Measurements from ENCODE around the gene ABAT. TPM values are rescaled to one million over a fixed set of nuclear protein-coding genes. Genes with fewer than 3 reads are reported as not detected.

ABAT gene
- total RNA-seq, 1 experiment from 2014 or later = 0.16 TPM

DNA sequence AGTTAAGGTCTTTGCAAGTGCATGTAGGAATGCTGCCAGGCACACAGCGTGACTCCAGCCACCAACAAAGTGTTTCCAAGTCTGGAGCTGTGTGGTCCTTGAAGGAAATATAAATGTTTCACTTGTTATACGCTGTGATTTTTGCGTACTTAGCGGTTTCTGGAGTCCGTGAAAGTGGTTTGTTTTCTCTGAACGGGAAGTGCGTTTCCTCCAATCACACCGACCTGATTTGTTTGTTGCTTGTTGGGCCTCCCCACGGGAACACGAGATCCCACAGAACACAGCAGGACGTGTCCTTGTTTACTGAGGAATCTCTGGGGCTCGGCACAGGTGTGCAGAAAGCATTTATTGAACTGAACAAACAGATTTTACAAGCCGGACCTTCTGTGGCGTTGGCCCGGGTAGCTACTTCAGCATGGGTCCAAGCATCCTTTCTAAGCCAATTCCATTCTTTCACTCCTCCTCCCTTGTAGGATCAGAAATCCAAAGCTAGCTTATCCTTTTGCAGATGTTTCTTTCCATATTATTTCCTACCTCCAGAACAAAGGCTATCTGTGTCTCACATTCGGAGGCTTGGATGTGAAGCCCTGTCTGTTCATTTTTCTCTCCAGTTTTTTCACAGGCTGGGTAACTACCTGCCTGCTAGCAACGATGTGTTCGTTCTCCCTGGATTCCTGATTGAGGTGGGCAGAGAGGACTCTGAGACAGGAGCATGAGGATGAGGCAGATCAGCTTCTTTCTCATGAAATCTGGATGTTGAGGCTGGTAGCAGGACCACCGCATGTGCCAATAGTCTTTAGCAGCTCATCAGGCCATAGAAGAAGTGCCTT, 44.6 kb downstream of the ABAT start:
- no peak for DNase-seq
- H3K36me3 ChIP-seq = no peaks in the 10 kb centered on the region
- H3K27me3 ChIP-seq = peaks cover 50% of the 10 kb centered on the region
- H3K9me3 ChIP-seq = 0 out of 2 replicates have a peak, but pooled peaks cover 4% of the 10 kb centered on the region
- no peak overlapping the region for H3K4me3 ChIP-seq

DNA sequence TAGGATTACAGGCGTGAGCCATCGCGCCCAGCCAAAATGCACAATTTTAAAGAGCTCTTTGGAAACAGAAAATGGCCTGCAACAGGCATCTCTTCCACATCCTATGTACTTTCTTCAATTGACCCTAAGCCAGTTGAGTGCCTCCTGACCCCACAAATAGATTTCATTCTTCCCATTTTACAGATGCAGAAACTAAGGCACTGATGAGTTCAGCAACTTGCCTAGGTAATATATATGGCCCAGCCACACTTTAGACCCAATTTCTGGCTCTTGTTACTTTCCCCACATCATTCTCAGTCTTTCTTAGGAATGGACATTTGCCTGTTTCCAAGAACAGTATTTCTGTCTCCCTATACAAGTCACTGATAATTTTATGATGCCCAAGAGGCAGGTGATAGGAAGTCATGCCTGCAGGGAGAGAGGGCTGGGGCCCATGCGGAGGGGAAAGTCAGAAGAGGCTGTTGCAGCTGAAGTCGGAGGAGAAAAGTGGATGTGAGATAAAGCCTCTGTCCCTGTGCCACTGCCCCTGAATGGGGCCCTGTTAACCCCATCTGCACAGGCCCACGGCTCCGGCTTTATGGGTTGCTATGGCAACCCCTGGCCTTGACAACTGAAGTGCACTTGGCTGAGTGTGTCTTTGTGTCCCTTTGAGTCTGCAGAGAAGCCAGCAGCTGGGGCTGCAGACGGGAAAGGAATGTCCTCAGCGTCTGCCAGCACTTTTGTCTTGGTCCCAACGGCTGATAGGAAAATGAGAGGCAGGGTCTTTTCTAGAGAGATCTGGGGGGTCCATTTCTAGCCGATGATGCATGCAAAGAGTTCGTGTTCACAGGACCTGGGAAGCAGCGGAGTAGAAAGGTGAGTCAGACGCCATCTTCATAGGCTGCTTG, 45.9 kb downstream of the ABAT start:
- no peak for DNase-seq
- H3K4me3 ChIP-seq = no peak overlapping the region
- H3K36me3 ChIP-seq = no peaks in the 10 kb centered on the region
- 0 out of 2 replicates have a peak, but pooled peaks cover 4% of the 10 kb centered on the region for H3K9me3 ChIP-seq
- peaks cover 43% of the 10 kb centered on the region for H3K27me3 ChIP-seq

- H3K27me3 ChIP-seq = peaks cover 44% of the 10 kb centered on the region
- no peak for DNase-seq
- 0 out of 2 replicates have a peak, but pooled peaks cover 4% of the 10 kb centered on the region for H3K9me3 ChIP-seq
- no peaks in the 10 kb centered on the region for H3K36me3 ChIP-seq
- H3K4me3 ChIP-seq = no peak overlapping the region
Observed at GRCh38 chr16:8720967-8721308, 46.5 kb downstream of the ABAT start.

DNA sequence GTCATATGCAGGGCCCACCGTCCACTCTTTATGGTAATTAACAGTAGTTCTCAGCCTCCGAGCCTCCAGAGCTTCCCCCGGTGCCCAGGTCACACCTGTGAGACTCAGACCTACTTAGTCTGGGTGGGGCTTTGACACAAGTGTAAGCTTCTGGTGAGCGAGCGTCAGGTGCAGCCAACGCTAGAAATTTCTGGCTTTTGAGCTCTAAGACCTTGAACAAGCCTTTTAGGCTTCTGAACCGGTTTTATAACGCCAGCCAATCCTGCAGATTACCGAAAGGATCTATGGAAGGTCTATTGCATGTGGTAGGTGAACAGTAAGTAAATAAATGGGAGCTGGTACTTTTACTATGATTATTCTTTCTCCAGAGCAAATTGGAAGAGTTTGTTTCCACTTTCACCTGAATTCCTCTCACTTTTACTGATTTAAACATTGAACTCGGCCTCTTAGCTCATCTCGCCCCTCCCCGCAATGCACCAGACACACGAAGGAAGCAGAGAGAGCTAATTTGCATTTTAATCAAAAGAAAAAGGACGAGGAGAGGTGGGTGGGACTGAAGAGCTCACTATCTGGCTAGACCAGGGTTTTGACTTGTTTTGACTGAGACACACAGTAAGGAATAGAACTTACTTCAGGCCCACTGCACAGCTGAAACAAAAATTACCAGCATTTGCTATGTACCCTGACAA, 47.1 kb downstream of the ABAT start:
- Histone ChIP-seq H3K36me3 (no peaks in the 10 kb centered on the region), H3K9me3 (0 out of 2 replicates have a peak, but pooled peaks cover 4% of the 10 kb centered on the region), H3K27me3 (peaks cover 46% of the 10 kb centered on the region), H3K4me3 (no peak overlapping the region)
- no peak for DNase-seq

GRCh38 chr16:8722025-8722348, 47.6 kb downstream of the ABAT start:
- peaks cover 51% of the 10 kb centered on the region for H3K27me3 ChIP-seq
- no peak overlapping the region for H3K4me3 ChIP-seq
- no peaks in the 10 kb centered on the region for H3K36me3 ChIP-seq
- 0 out of 2 replicates have a peak, but pooled peaks cover 4% of the 10 kb centered on the region for H3K9me3 ChIP-seq
- no peak for DNase-seq

DNA sequence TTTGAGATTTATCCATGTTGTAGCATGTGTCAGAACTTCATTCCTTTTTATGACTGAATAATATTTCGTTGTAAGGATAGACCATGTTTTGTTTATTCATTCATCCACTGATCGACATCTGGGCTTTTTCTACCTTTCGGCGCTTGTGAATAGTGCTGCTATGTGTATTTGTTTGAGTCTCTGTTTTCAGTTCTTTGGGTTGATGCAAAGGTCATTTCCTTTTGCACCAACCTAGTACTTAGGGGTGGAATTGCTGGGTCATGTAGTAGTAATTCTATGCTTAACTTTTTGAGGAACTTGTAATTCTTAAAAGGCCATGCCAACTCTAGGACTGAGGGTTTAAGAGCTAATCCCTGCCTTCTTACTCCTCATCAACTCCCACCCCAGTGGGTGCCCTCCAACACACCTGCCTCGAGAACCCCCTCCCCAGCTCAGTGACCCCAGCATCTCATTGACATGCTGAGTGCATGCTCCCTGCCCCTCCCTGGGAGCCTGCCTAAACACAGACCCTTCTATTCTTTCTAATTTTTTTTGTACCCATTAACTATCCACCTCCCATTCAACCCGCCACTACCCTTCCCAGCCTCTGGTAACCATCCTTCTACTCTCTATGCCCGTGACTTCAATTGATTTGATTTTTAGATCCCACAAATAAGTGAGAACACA, 51.2 kb downstream of the ABAT start:
- Histone ChIP-seq H3K4me3 (no peak overlapping the region), H3K36me3 (no peaks in the 10 kb centered on the region), H3K27me3 (peaks cover 59% of the 10 kb centered on the region), H3K9me3 (no peaks in the 10 kb centered on the region)
- no peak for DNase-seq

DNA sequence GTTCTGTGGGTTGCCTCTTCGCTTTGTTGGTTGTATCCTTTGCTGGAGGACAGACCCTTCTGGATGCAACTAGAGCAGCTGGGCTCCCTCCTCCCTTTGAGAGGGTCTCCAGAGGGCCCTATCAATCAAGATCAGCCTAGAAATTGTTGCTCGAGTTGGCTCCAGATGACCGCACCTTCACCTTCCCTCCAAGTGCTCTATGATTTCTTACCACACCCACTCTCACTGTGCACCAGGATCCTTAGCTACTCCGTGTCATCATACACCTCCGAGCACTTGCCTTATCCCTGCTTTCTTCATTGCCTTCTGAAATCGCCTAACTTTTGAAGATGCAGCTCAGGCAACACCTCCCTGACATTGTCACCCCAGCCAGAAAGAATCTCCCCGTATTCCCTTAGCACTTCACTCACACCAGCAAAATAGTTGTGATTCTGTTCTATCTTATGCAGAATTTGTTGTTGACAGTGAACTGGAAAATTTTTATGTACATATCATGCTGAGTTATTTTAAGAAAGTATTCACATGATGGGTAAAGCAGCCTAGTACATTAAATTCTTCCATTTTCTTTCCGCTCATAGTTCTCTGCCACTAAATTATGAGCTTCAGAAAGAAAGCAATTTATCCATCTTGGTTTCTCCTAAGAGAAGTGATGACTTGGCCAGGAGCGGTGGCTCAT, 52.9 kb downstream of the ABAT start:
- Histone ChIP-seq H3K27me3 (peaks cover 48% of the 10 kb centered on the region), H3K36me3 (no peaks in the 10 kb centered on the region), H3K9me3 (no peaks in the 10 kb centered on the region), H3K4me3 (no peak overlapping the region)
- DNase-seq = no peak

GRCh38 chr16:8727857-8728618, 53.6 kb downstream of the ABAT start:
- Histone ChIP-seq H3K9me3 (no peaks in the 10 kb centered on the region), H3K27me3 (peaks cover 48% of the 10 kb centered on the region), H3K4me3 (no peak overlapping the region), H3K36me3 (no peaks in the 10 kb centered on the region)
- no peak for DNase-seq

DNA sequence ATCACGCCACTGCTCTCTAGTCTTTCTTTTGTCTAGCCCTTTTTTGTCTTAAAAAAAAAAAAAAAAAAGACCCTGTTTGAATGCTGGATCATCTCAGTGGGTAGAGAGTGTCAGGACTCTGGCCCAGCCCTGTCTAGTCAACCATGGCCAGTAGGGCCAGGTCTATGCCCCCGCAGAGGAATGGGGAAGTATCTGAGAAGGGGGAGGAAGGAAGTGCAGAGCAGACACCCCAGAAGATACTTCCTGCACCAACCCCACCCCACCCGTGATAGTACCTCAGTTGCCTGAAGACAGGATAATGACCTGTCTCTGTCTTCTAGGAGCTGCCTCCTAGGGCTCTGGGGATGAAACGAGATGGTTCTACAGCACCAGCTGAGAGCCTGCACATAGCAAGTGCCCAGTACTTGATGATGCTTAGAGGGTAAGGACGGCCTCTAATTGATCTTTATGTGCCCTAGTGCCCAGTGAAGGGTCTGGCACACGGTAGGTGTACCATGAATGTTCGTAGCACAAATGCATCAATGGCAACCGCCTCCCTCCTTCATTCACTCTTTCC, 55.4 kb downstream of the ABAT start:
- H3K4me3 ChIP-seq = no peak overlapping the region
- peaks cover 43% of the 10 kb centered on the region for H3K27me3 ChIP-seq
- no peaks in the 10 kb centered on the region for H3K9me3 ChIP-seq
- H3K36me3 ChIP-seq = no peaks in the 10 kb centered on the region
- DNase-seq = no peak

DNA sequence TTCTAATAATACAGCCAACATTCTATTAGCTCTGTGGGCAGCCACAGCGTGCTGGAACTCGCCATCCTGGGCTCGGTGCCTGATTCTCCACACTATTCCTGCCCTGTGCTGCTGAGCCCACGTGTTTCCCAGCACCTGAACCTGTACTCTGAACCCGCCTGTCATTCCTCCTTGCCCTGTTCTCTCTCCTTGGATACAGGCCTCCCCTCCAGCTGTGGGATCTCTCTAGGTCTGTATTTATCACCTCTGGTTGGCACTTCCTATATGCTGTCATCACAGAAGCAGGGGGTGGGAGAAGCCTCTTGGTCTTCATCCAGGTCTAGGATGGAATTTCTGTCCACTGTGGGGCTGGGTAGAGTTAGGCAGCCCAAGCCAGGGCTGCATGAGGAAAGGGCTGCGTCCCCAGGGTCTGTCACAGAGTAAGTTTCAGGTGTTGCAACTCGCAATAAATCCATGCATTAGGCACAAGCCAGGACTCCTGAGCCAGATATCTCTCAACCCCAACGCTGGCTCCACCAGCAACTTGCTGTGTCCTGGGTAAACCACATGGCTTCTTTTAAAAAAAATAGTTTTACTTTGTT, 56.0 kb downstream of the ABAT start:
- DNase-seq = no peak
- H3K4me3 ChIP-seq = no peak overlapping the region
- no peaks in the 10 kb centered on the region for H3K9me3 ChIP-seq
- H3K27me3 ChIP-seq = peaks cover 40% of the 10 kb centered on the region
- H3K36me3 ChIP-seq = no peaks in the 10 kb centered on the region

DNA sequence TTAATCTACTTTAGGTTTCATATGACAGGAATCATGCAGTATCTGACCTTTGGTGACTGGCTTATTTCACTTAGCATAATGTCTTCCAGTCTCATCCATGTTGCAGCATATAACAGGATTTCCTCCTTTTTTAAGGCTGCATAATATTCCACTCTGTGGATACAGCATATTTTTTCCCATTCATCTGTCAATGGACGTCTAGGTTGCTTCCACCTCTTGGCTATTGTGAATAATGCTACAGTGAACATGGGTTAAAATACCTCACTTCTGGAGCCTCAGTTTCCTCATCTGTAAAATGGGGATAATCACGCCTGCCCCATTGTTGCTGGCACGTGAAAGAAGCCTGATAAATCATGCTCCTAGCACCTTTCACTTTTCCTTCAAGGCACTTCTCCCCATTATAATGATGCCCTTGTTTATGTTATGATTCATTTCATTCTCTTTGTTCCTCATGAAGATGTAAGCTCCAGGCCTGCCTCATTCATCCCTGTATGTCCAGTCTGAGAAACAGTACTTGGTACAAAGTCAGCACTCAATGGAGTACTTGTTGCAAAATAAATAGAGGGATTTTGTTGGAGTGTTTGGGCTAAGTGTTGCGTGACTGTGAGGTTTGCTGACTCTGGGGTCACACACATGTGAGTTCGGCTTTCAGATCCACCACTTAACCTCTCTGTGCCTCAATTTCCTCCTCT, 59.6 kb downstream of the ABAT start:
- Histone ChIP-seq H3K4me3 (no peak overlapping the region), H3K9me3 (no peaks in the 10 kb centered on the region), H3K36me3 (no peaks in the 10 kb centered on the region), H3K27me3 (peaks cover 11% of the 10 kb centered on the region)
- DNase-seq = no peak

DNA sequence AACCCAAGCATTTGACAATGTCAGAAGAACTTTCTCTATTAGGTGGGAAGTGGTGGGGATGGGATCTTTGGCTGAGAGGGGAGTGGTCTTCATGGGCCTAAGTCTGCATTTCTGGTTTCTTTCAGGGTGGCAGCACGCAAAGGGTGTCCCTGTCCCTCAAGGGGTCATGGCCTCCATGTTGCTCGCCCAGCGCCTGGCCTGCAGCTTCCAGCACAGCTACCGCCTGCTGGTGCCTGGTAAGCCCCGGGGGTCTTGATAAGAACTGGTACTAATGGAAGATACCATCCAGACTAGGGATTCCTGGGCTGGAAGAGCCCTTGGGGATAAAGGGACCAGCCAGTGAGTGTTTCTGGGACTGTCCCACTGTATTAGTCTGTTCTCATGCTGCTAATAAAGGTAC, 61.2 kb downstream of the ABAT start:
- DNase-seq = no peak
- no peak overlapping the region for H3K4me3 ChIP-seq
- no peaks in the 10 kb centered on the region for H3K9me3 ChIP-seq
- peaks cover 7% of the 10 kb centered on the region for H3K27me3 ChIP-seq
- H3K36me3 ChIP-seq = no peaks in the 10 kb centered on the region

DNA sequence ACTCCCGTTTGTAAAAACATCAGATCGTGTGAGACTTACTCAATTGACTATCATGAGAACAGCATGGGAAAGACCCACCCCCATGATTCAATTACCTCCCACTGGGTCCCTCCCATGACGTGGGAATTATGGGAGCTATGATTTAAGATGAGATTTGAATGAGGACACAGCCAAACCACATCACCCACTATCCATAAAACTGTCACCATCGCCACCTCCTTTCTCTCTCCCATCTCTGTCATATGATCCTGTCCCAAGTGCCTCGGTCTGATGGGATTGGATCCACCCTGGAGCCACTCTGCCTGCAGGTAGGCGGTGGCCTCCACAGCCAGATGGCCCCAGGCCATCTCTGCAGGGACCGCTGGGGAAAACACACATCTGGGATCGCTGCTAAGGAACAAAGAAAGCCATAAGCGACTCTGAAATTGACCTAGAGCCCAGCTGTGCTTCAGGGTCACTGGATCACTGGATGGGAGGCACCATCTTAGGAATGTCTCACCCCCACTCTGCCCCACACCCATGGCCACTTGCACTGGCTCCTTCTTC, 61.8 kb downstream of the ABAT start:
- Histone ChIP-seq H3K36me3 (no peaks in the 10 kb centered on the region), H3K27me3 (peaks cover 10% of the 10 kb centered on the region), H3K9me3 (no peaks in the 10 kb centered on the region), H3K4me3 (no peak overlapping the region)
- DNase-seq = no peak

DNA sequence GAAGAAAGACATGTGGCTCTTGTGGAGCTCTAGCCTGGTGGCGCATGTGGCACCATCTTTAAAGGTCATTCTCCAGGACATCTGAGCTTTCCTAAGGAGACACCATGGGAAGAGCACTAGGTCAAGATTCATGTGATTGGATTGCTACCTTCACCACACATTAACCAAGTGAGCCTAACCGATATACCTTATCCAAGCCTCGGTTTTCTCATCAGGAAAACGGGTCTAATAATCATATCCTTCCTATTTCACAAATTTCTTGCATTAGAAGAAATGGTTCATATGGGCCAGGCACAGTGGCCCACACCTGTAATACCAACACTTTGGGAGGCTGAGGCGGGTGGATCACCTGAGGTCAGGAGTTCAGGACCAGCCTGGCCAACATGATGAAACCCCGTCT, 64.7 kb downstream of the ABAT start:
- H3K9me3 ChIP-seq = no peaks in the 10 kb centered on the region
- no peak overlapping the region for H3K4me3 ChIP-seq
- H3K36me3 ChIP-seq = no peaks in the 10 kb centered on the region
- H3K27me3 ChIP-seq = peaks cover 17% of the 10 kb centered on the region
- no peak for DNase-seq
